ENCODE data around the gene TC2N. TPM values are rescaled to one million over a fixed set of nuclear protein-coding genes. Genes with fewer than 3 reads are reported as not detected.

The TC2N gene
- total and polyA plus RNA-seq, 2 donors (not counting 3 experiments of a cell fraction or from before 2014, with no cell fraction given) = 0.40 TPM; not detected in 1

- H3K27me3 ChIP-seq (ENCODE audit: control insufficient read depth in 2 of 2, insufficient read depth in 2 of 2, low read length in 2 of 2) = no peaks in the 10 kb centered on the region
Observed at GRCh38 chr14:91885839-91886238, 18.5 kb upstream of the TC2N start.

More at GRCh38 chr14:91885839-91886238, 18.5 kb upstream of the TC2N start:
- H3K9ac ChIP-seq (replicated peaks; ENCODE audit: extremely low read depth, insufficient read depth, low read length) = no peak overlapping the region
- H4K20me1 ChIP-seq (replicated peaks; ENCODE audit: control insufficient read depth, extremely low read depth, insufficient read depth, low read length) = no peaks in the 10 kb centered on the region
- no peaks in the 10 kb centered on the region for H3K36me3 ChIP-seq (ENCODE audit: control insufficient read depth in 2 of 2, extremely low read depth in 1 of 2, insufficient read depth in 2 of 2, low read length in 2 of 2)
- TF ChIP-seq, protein P1, sequence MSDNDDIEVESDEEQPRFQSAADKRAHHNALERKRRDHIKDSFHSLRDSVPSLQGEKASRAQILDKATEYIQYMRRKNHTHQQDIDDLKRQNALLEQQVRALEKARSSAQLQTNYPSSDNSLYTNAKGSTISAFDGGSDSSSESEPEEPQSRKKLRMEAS (IDR thresholded peaks at IDR 0.05; ENCODE audit: insufficient read depth, insufficient read length) = no peak
- no peak for TF ChIP-seq POLR2A (IDR thresholded peaks at IDR 0.05; ENCODE audit: low read depth, low read length)
- TF ChIP-seq, protein P2, sequence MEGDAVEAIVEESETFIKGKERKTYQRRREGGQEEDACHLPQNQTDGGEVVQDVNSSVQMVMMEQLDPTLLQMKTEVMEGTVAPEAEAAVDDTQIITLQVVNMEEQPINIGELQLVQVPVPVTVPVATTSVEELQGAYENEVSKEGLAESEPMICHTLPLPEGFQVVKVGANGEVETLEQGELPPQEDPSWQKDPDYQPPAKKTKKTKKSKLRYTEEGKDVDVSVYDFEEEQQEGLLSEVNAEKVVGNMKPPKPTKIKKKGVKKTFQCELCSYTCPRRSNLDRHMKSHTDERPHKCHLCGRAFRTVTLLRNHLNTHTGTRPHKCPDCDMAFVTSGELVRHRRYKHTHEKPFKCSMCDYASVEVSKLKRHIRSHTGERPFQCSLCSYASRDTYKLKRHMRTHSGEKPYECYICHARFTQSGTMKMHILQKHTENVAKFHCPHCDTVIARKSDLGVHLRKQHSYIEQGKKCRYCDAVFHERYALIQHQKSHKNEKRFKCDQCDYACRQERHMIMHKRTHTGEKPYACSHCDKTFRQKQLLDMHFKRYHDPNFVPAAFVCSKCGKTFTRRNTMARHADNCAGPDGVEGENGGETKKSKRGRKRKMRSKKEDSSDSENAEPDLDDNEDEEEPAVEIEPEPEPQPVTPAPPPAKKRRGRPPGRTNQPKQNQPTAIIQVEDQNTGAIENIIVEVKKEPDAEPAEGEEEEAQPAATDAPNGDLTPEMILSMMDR (IDR thresholded peaks at IDR 0.05; ENCODE audit: extremely low read depth in 1 of 2, insufficient read depth in 1 of 2, low read depth in 1 of 2, low read length in 2 of 2) = no peak
- no peak for TF ChIP-seq JUN (IDR thresholded peaks at IDR 0.05; ENCODE audit: borderline replicate concordance, insufficient read depth, insufficient read length, low read depth)
- no peak for TF ChIP-seq MYC (IDR thresholded peaks at IDR 0.05; ENCODE audit: low read depth, low read length)
- TF ChIP-seq FOS (IDR thresholded peaks at IDR 0.05; ENCODE audit: borderline replicate concordance, insufficient read depth, low read length) = no peak
- no peak for TF ChIP-seq EZH2 (IDR thresholded peaks at IDR 0.05; ENCODE audit: borderline replicate concordance, low read depth, low read length, severe bottlenecking)
- TF ChIP-seq GATA2 (IDR thresholded peaks at IDR 0.05; ENCODE audit: insufficient read depth, insufficient read length, low read depth, low read length) = no peak
- TF ChIP-seq POLR2AphosphoS5 (IDR thresholded peaks at IDR 0.05; ENCODE audit: insufficient read depth, low read depth, low read length) = no peak
- no peak overlapping the region for H2AFZ ChIP-seq (ENCODE audit: low read depth, low read length)
- H3K79me2 ChIP-seq (ENCODE audit: control insufficient read depth, insufficient read depth, low read length) = no peaks in the 10 kb centered on the region
- ChIA-PET CTCF (no interaction called here), POLR2A (no interaction called here)
- FAIRE-seq = no peak
- H3K9me3 ChIP-seq (replicated peaks; ENCODE audit: control insufficient read depth, insufficient read depth, low read length) = no peaks in the 10 kb centered on the region
- intact Hi-C loops (cut with micrococcal nuclease) (no loop called here), dilution Hi-C loops (cut with MboI; ENCODE audit: extremely low pct_ligation_motif_present, low sequenced_read_pairs) (no loop called here)
- no peak overlapping the region for H3K4me3 ChIP-seq (replicated peaks in 1 of 3; ENCODE audit: insufficient read depth in 1 of 3, low read depth in 1 of 3, low read length in 3 of 3)
- H3K4me2 ChIP-seq (ENCODE audit: insufficient read depth, low read length) = no peak overlapping the region
- no peak for DNase-seq (ENCODE audit: low read depth, low spot score)
- no peak overlapping the region for H3K27ac ChIP-seq (ENCODE audit: insufficient read depth, low read depth, low read length)
- no TSS peak for BruUV-seq (replicated peaks)
- no peaks in the 10 kb centered on the region for H3K9me1 ChIP-seq (replicated peaks; ENCODE audit: control insufficient read depth, extremely low read depth, insufficient read depth, low read length)
- no peaks in the 10 kb centered on the region for H3K4me1 ChIP-seq (ENCODE audit: control insufficient read depth, extremely low read depth, insufficient read depth, low read length)

All from endothelial cell of umbilical vein (primary cell).